Measurements from ENCODE around the gene TPST1.

- no peak for TF ChIP-seq ZNF274 (IDR thresholded peaks at IDR 0.05; ENCODE audit: low read depth, low read length)
- no peak for TF ChIP-seq SUZ12 (IDR thresholded peaks at IDR 0.05; ENCODE audit: extremely low read depth, insufficient read depth, insufficient read length)
- TF ChIP-seq YY1 (IDR thresholded peaks at IDR 0.05; ENCODE audit: insufficient read depth, insufficient read length): no peak
Measured at GRCh38 chr7:66176914-66177313, 28.2 kb upstream of the TPST1 start.
